Gastroesophageal sphincter (tissue), 4 donors: ENCODE measurements around the gene CACNA1I. TPM values are rescaled to one million over a fixed set of nuclear protein-coding genes. Genes with fewer than 3 reads are reported as not detected.

Experiments
- ATAC-seq: fragments of 150-250 bp; one replicate; pipeline ENCODE4 v1.9.1; 2016; ENCODE audit warnings: mild to moderate bottlenecking, moderate library complexity
- H3K27ac ChIP-seq, 4 donors: fragments of 200-600 bp; sonication (generic) in 3 of 4; 1 replicate in 3 of 4; 2 replicates in 1 of 4; pipeline ENCODE4 v1.5.1; 2016 to 2019
- H3K27me3 ChIP-seq: fragments of 200-600 bp; sonication (generic); one replicate; pipeline ENCODE4 v1.5.1; 2019
- H3K36me3 ChIP-seq, 2 donors: fragments of 200-600 bp; sonication (generic); one replicate each; pipeline ENCODE4 v1.5.1; 2019; ENCODE audit warnings: control low read depth in 1 of 2
- H3K4me1 ChIP-seq, 3 donors: fragments of 200-600 bp; sonication (generic); 1 replicate in 2 of 3; 2 replicates in 1 of 3; pipeline ENCODE4 v1.5.1; 2016 to 2019; ENCODE audit warnings: control low read depth in 2 of 3
- H3K4me3 ChIP-seq, 2 donors: fragments of 200-600 bp; sonication (generic); one replicate each; pipeline ENCODE4 v1.5.1; 2019; ENCODE audit warnings: mild to moderate bottlenecking in 1 of 2, moderate library complexity in 1 of 2
- H3K9me3 ChIP-seq, 3 donors: fragments of 200-600 bp; sonication (generic); one replicate each; pipeline ENCODE4 v1.5.1; 2017 to 2019; ENCODE audit warnings: control low read depth in 2 of 3
- CTCF ChIP-seq, 4 experiments: fragments of 200-600 bp in 2 of 4; fragments of 450-650 bp in 2 of 4; sonication (generic) in 1 of 4; IDR thresholded peaks; one replicate each; pipeline ENCODE4 v1.5.1; 2017 to 2019; ENCODE audit warnings: antibody characterized with exemption in 4 of 4, mild to moderate bottlenecking in 2 of 4, moderate library complexity in 2 of 4
- EP300 ChIP-seq: sonication (generic); formaldehyde crosslinking; IDR thresholded peaks from one replicate; pipeline ENCODE4 v1.6.1; 2017; ENCODE audit warnings: antibody characterized with exemption, mild to moderate bottlenecking
- POLR2A ChIP-seq, 2 donors: fragments of 450-650 bp; IDR thresholded peaks; one replicate each; pipeline ENCODE4 v1.6.1; 2017; ENCODE audit warnings: antibody characterized with exemption in 2 of 2, mild to moderate bottlenecking in 2 of 2, moderate library complexity in 1 of 2
- POLR2AphosphoS5 ChIP-seq: sonication (generic); formaldehyde crosslinking; IDR thresholded peaks from one replicate; pipeline ENCODE4 v1.6.1; 2017; ENCODE audit warnings: antibody characterized with exemption
- WGBS, 2 donors: methylation state at CpG; one replicate each; pipeline ENCODE4 v1.1.5; 2018; ENCODE audit warnings: low coverage in 1 of 2; 5-methylcytosine and 5-hydroxymethylcytosine counted together
- total RNA-seq, 4 donors: library from RNA; depleted of rRNA; stranded (reverse); fragments of >200 nt; gene quantifications; one replicate each; pipeline ENCODE4 v1.1.0, GENCODE V29; 2016

Gene CACNA1I
- total RNA-seq, 4 donors from 2014 or later, result 0.04 to 0.54 (median 0.11) TPM

GRCh38 chr22:39528080-39528661 lies 42.4 kb upstream of the CACNA1I start:
- Histone ChIP-seq H3K4me3 (peak overlapping the region in 1 of 2 donors; percentile 35), H3K27me3 (no peaks in the 10 kb centered on the region), H3K4me1 (peaks cover 2 to 89% (median 69%) of the 10 kb centered on the region in 3 donors), H3K36me3 (peaks cover 0 to 51% of the 10 kb centered on the region in 2 donors), H3K27ac (peak overlapping the region in 3 of 4 donors; percentile 71 to 100 (median 73)), H3K9me3 (no peaks in the 10 kb centered on the region)
- WGBS, 2 donors, result 62 to 73% methylated on average over 6 to 7 of the region's 12 CpGs
- no peak for ATAC-seq
- no peak for TF ChIP-seq CTCF (IDR thresholded peaks at IDR 0.05)
- no peak for TF ChIP-seq EP300
- TF ChIP-seq POLR2A (IDR thresholded peaks at IDR 0.05), result no peak
- TF ChIP-seq POLR2AphosphoS5, result no peak

- Histone ChIP-seq H3K4me1 (peaks cover 2 to 82% (median 64%) of the 10 kb centered on the region in 3 donors), H3K9me3 (no peaks in the 10 kb centered on the region), H3K27ac (peak overlapping the region in 3 of 4 donors; percentile 71 to 100 (median 73)), H3K36me3 (peaks cover 0 to 44% of the 10 kb centered on the region in 2 donors), H3K4me3 (peak overlapping the region in 1 of 2 donors; percentile 35), H3K27me3 (no peaks in the 10 kb centered on the region)
- 25 to 39% methylated on average over 5 to 14 of the region's 32 CpGs for WGBS, 2 donors
- ATAC-seq, result peak; percentile 53
- peak in 3 of 4 experiments; percentile 96 to 99 (median 96) for TF ChIP-seq CTCF (IDR thresholded peaks at IDR 0.05)
- peak; percentile 49 for TF ChIP-seq POLR2AphosphoS5
- TF ChIP-seq EP300, result no peak
These were observed 41.7 kb upstream of the CACNA1I start for GRCh38 chr22:39528681-39529486.

GRCh38 chr22:39529487-39529851 lies 41.1 kb upstream of the CACNA1I start:
- H3K4me3 ChIP-seq, result peak overlapping the region in 1 of 2 donors; percentile 35
- H3K9me3 ChIP-seq, result no peaks in the 10 kb centered on the region
- H3K27me3 ChIP-seq, result no peaks in the 10 kb centered on the region
- ATAC-seq, result no peak
- TF ChIP-seq CTCF (IDR thresholded peaks at IDR 0.05) (peak in 1 of 4 experiments; percentile 30), POLR2A (IDR thresholded peaks at IDR 0.05) (no peak), EP300 (no peak)
- H3K36me3 ChIP-seq, result peaks cover 0 to 39% of the 10 kb centered on the region in 2 donors
- WGBS, 2 donors, result 40% methylated on average over 3 of the region's 17 CpGs; no CpG with 5 or more reads in 1 of the 2 donors
- H3K27ac ChIP-seq, result peak overlapping the region in 3 of 4 donors; percentile 71 to 100 (median 73)
- H3K4me1 ChIP-seq, result peaks cover 2 to 82% (median 59%) of the 10 kb centered on the region in 3 donors

- H3K27ac ChIP-seq, result peak overlapping the region in 2 of 4 donors; percentile 71 to 100
- WGBS, 2 donors, result 64 to 66% methylated on average over 5 to 6 of the region's 6 CpGs
- TF ChIP-seq EP300 (no peak), POLR2A (IDR thresholded peaks at IDR 0.05) (no peak), CTCF (IDR thresholded peaks at IDR 0.05) (no peak), POLR2AphosphoS5 (no peak)
- no peak overlapping the region for H3K4me3 ChIP-seq
- peaks cover 0 to 33% of the 10 kb centered on the region in 2 donors for H3K36me3 ChIP-seq
- peaks cover 2 to 82% (median 59%) of the 10 kb centered on the region in 3 donors for H3K4me1 ChIP-seq
- no peaks in the 10 kb centered on the region for H3K9me3 ChIP-seq
- ATAC-seq, result no peak
- no peaks in the 10 kb centered on the region for H3K27me3 ChIP-seq
These were observed 40.4 kb upstream of the CACNA1I start for GRCh38 chr22:39530116-39530515.
